8988T (cell line): ENCODE data around the gene CNPPD1.

Source experiments
- DNase-seq: peaks from one replicate; pipeline ENCODE4 v3.0.0; 2011

Gene CNPPD1

DNA sequence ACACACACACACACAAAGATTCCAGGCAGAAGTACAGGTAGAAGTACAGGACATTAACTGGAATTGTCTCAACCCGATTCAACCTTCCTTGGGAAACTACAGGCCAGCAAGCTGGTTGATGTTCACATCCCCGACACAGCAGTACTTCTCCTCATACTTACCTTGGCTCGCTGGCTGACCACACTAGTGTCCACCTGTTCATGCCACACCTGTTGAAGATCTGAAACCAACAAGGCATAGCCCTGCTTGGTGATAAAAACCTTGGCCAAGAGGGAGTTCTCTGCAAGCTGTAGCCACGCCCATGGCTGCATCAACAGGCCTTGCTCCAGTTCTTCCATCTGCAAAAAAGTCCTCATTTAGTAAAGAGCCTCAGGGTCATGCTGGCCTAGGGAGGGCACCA lies 18.7 kb downstream of the CNPPD1 start:
- no peak for DNase-seq

DNA sequence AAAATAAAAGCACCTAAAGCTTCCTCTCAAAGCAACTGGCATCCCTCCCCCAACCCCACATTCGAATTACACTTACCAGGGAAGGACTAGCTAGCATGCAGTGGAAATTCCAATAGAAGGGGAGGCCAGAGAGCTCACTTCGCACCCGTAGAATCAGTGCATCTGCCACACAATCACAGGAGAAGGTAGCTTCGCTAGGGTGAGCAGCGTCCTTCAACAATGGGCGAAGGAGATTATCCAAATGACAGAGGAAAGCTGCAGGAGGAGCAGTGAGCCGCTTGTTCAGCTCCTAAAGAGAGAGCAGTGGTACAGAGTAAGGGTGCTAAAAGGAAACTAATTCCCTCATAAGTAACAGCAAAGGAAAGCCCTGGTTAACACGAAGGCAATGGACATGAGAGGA lies 19.3 kb downstream of the CNPPD1 start:
- DNase-seq, result no peak

DNA sequence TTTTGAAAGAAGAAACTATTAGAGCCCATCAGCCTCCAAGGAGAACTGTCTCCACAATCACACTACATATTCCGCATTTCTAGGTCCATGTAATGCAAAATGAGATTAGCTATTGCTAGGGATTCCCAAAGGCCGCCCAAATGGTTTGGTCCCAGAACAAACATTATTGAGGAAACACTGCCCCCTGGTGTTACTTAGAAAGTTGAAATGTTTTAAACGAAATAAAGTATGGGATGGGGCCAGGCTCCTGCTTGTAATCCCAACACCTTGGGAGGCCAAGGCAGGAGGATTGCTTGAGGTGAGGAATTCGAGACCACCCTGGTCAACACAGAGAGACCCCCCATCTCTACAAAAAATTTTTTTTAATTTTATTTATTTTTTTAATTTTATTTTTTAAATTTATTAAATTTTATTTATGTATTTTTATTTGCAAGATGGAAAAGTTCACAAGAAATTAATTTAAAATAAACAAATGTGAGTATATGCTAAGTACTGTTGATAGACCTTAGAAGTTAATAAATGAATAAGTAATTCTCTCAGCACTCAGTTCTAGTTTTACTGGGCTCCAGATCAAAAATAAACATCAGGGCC lies 21.6 kb downstream of the CNPPD1 start:
- DNase-seq, result peak; percentile 60

- DNase-seq, result no peak
These were observed 27.1 kb downstream of the CNPPD1 start for GRCh38 chr2:219149667-219150066.

- DNase-seq, result no peak
These were observed 34.4 kb downstream of the CNPPD1 start for GRCh38 chr2:219142329-219142728.

DNA sequence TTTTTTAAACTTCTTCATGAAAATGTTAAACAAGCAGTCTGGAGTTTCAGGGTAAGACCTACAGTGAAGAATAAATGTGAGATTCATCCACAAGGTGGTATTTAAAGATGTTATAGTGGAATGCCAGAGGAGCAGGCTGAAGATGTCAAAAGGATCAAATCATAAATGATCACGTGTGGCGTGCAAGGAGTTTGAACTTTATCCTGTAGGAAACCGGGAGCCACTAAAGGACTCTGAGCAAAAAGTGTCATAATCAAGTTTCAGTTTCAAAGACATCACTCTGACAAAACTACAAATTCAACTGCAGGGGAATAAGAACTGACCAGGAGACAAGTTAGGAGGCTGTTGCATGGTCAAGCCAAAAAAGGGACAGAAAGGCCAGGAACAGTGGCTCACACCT lies 36.0 kb downstream of the CNPPD1 start:
- DNase-seq, result no peak

- DNase-seq, result no peak
These were observed 42.7 kb downstream of the CNPPD1 start for GRCh38 chr2:219133976-219134375.

DNA sequence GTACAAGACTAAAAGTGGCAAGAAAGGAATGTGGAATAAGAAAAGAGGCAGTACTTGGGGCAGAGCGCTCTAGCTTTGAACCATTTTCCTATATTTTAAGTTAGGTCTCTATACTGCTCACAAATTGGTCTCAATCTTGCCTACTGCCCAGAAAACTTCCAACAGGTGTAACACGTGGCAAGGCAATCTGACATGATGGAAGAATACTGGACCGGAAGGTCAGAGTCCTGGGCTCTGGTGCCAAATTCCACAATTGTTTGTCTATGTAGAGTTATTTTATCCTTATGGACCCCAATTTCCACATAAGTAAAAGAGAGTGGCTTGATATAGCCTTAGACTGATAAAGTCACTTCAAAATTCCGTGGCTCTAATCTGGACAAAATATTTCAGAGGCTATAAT lies 45.0 kb downstream of the CNPPD1 start:
- DNase-seq, result no peak

DNA sequence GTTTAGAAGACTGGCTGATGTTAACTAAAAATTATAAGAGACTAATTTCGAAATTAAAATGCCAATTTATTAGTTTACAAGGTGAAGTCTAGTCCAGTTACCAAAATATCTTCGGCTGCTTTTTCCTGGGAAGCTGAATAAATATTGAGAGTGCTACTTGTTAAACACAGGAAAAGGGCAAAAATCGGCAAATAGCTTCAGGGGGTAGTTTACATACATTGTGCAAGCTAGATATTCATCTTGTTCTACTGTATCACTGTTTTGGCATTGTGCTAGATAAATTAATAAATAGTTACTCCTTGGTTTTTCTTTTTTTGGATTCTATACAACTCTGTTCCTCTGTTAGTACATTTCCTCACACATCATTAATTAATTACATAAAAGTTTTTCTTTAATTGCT lies 45.4 kb downstream of the CNPPD1 start:
- DNase-seq, result no peak

GRCh38 chr2:219129589-219129988 lies 47.1 kb downstream of the CNPPD1 start:
- no peak for DNase-seq

GRCh38 chr2:219128396-219128795 lies 48.3 kb downstream of the CNPPD1 start:
- DNase-seq, result no peak

DNA sequence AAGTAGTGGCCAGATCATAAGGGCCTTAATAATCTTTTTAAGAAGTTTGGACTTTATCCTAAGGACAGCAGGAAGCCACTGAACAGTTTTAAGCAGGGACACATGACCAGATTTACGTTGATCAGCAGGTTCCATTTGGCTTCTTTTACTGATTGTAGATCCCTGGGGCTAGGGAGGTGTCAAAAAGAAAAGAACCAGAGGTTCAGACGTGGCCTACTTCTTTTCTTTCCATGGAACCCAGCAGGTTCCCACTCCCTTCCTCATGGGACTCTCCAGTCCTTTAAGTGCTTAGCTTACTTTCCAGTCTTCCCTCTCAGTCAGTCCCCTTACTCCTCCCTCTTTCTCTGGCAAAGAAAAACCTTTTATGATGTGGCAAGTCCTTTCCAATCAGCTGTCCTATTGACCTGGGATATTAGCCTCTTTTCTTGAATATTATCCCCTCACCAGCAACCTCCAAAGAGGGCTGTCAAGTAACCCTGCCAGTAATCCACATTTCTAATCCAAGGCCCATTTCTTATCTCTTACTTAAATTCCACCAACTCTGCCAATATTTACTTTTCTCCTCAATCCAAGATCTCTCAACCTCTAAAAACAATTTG lies 49.6 kb downstream of the CNPPD1 start:
- no peak for DNase-seq

DNA sequence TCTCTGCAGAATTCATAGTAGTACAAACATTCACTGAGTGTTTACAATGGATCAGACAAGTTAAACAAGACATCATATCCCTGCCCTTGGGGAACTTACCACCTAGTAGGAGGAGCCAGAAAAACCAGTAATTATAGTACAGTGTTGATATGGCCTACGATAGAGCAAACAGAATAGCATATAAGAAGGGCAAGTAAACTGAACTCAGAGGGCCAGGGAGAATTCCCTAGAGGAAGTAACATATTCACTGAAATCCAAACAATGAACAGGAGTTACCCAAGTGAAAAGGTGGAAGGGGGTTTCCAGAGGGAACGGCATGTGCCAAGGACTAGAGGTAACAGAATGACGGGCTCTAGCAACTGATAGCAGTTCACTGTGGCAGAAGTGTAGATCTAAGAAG lies 50.2 kb downstream of the CNPPD1 start:
- DNase-seq, result no peak

- DNase-seq, result no peak
These were observed 50.8 kb downstream of the CNPPD1 start for GRCh38 chr2:219125886-219126270.

DNA sequence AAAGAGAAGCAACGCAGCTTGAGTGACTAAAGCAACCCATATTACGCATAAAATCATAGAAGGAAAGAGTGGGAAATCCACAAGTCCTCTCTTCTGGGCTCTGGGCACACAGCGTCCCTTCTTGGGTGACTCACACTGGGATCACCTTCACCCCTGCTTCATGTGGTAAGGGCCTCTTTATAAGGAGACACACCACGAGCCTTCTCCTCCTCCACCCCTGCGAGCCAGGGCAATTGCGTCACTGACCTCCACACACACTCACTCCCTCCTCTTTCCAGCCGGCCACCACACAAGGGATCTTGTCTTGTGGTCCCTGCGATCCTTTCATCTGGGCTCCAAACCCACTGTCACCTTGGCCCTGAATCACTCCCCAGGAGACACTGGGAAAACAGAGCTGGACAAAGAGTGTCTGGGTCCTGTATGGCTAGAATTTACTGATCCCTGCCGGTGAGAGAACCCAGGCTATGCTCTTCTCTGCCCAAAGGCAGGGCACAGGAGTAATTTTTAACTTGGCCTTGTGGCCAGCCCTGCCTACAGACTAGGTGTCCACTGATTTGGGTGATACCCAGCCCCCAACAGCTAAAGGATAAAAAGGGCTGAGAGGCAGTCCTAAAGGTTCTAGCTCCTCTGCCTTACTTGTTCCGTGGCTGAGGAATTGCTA lies 51.4 kb downstream of the CNPPD1 start:
- DNase-seq, result no peak

DNA sequence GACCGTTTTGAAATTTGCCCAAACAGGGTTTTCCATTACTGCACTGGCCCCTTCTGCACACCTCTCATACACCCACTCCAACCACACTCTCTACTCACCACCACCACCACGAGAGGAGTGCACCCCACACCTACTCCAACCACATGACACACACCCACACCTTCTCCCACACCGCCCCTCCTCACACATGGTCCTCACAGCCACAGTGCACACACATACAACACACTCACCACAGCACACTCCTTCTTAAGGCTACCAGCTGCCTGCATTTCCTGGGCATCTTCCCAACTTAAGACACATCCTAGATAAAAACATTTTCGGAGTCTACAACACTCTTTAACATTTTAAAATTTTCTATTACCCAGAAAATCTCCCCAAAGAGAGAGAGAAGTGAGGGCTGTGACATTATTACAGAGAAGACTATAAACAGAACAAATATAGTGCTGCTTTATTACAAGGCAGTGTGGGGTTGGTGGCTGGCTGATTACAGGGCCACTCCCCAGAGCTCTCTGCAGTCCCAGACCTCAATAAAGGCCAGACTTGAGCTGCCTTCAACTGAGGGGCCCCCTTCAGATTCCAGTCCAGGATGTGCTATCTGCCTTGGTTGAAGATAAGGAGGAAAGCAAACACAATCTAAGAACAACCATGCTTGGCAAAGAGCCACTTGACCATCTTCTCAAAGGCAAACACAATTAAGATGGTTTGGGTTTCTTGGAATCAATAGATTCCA lies 52.2 kb downstream of the CNPPD1 start:
- DNase-seq, result no peak

GRCh38 chr2:219123356-219124135 lies 53.2 kb downstream of the CNPPD1 start:
- no peak for DNase-seq

- no peak for DNase-seq
These were observed 54.3 kb downstream of the CNPPD1 start for GRCh38 chr2:219122202-219122980.
